GM10266 (cell line): ENCODE results near the gene NECTIN4.

Experiments
- DNase-seq: peaks from one replicate; pipeline ENCODE4 v3.0.0; 2012; ENCODE audit errors: extremely low spot score
- TF ChIP-seq, protein P1 (sequence below): IDR thresholded peaks from 2 replicates; pipeline ENCODE4 v1.5.1; 2012; ENCODE audit warnings: mild to moderate bottlenecking, low read depth; ENCODE audit not compliant: control insufficient read depth, insufficient read depth; ENCODE audit errors: missing control alignments

NECTIN4 gene

DNA sequence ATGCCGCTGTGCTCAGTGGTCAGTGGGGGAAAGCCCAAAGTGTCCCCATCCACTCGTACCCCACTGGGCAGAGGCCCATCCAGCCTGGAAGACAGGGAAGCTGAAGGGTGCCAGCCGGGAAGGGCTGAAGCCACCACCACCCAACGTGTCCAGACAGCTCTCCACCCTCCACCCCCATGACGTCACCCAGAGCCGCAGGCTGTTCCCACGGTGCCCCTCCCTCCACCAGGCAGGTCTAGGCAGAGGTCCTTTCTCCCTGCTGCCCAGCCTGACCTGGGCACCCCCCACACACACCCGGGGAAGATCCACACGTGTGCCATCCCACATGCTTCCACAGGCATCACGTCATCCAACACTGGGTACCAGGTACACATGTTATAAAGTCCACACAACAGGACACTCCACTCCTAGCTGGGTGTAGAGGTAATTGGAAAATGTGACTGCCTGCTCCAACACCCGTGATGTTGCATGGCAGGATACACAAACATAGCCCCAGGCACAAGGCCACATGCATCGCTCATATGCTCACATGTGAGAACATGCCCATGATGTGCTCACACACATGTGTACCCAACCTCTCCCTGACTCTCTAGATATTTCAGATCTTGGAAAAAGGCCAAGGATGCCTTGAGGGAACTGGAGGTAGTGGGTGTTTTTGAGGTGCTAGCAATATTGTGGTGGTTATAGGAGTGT is 14.5 kb downstream of the NECTIN4 start:
- TF ChIP-seq, protein P1, sequence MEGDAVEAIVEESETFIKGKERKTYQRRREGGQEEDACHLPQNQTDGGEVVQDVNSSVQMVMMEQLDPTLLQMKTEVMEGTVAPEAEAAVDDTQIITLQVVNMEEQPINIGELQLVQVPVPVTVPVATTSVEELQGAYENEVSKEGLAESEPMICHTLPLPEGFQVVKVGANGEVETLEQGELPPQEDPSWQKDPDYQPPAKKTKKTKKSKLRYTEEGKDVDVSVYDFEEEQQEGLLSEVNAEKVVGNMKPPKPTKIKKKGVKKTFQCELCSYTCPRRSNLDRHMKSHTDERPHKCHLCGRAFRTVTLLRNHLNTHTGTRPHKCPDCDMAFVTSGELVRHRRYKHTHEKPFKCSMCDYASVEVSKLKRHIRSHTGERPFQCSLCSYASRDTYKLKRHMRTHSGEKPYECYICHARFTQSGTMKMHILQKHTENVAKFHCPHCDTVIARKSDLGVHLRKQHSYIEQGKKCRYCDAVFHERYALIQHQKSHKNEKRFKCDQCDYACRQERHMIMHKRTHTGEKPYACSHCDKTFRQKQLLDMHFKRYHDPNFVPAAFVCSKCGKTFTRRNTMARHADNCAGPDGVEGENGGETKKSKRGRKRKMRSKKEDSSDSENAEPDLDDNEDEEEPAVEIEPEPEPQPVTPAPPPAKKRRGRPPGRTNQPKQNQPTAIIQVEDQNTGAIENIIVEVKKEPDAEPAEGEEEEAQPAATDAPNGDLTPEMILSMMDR: no peak
- DNase-seq: no peak

DNA sequence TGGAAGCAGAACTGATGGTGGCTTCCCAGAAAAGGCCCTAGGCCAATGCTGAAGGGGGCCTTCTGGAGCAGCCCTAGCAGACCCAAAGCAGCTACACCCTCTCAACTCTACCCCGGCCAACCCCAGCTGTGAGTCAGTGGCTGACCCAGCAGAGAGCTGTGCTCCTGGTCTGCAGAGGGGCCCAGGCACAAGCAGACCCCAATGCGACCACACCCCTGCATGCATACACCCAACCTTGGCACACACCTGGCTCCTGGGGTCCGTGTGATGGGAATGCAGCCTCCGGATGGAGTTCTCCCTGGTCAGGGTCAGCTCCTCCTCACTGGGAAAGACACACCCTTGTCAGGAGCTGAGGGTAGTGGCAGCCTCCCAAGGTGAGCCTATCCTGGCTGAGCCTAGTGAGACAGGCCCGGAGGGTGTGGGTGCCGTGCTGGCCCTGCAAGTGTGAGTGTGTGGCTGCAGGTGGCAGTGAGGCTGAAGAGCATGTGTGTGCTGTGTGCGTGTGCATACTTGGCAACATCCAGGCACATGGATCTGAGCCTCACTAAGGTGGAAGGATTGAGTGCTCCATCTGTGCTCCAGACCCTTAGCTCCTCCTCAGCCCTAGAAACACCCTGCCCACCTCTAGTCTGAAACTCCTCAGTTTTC is 15.8 kb downstream of the NECTIN4 start:
- TF ChIP-seq, protein P1: no peak
- DNase-seq: no peak

DNA sequence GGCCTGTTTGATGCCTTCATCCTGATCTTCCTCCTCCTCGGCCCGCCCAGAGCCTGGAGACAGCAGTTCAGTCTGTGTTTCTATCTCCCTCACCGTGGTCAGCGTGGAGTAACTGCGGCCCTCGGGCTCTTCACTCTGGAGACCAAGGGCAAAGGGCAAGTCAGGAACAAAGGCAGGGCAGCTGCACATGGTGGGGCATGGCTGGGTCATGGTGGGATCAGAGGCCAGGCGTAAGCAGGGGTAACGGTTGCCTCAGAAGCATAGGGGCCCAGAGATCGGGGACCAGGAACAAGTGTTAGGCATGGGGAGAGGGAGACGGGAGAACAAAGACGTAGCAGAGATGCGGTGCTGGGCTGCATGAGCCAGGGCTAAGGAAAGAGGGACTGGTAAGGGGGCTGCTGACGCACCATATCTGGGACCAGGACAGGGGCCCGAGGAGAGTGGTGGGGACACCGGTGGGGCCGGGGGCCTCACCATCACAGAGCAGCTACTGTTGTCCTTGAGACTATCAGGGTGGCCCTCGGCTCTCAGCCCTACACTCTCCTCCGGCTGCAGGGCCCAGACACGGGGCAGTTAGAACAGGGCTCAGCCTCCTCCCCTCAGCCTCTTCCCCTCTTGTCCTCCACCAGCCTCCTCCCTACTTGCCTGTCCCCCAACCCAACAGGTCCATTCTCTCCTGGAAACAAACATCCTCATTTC is 16.5 kb downstream of the NECTIN4 start:
- TF ChIP-seq, protein P1: no peak
- no peak for DNase-seq

DNA sequence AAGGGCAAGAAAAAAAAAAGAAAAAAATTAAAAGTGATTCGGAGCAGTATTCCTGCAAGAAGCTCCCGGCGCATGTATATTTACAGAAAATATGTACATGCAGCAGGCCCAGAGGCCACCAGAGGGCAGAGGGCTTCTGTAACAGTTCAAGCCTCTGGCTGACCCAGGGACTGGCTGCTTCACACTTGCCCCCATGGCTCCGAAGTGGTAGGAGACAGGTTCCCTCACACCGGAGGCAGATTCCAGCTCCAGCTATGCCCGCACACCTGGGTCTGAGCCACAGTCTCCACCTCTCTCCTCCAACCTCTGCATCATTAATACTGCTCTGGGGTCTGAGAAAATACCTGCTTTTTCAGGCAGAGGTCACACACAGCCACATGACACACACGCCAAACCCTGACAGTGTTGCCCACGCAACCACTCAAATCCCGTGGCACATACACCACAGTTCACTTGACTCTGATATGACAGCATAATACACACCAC is 17.4 kb downstream of the NECTIN4 start:
- peak; percentile 75 for DNase-seq
- TF ChIP-seq, protein P1: peak; percentile 71

DNA sequence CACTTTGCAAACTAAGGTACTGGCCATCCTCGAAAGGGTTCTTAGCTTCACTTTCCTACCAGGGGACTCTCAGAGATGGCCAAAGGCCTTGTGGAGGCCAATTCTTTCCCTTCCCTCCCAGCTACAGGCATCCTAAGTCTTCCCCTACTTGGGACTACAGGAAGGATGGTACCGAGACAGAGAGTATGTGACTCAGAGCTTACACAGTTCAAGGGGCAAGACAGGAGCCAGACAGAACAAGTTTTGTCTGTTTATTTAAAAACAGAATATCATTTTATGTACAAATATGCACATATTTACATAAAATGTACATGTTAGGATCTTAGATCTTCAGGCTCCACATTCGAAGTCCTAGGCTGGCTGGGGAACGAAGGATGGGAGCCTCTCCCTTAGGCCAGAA is 18.6 kb downstream of the NECTIN4 start:
- DNase-seq: no peak
- TF ChIP-seq, protein P1: no peak

DNA sequence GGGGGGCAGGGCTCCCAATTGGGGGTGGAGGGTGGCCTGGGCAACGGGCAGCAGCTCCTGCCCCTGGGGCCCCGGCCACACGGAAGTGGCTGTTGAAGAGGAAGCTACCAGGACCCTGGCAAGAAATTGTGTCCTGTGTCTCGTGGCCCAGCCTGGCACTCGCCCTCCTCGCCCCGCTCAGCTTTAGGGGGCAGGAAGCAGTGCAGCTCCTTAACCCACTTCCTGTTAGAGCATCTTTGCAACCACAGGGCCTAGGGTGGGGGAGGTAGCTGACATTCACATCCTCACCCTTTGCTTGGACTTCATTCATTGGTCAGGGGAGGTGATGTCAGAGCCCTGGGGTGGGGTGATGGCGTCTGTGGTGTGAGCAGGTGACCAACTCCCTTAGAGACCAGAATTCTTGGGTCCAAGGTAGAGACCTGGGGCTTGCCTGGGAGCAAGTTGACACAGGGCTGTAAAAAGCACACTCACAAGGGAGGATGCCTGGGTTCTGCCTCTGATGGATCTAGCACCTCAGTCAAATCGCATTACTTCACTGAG is 19.6 kb downstream of the NECTIN4 start, which contains the start of gene ARHGAP30:
ARHGAP30 (minus strand) TSS at position 161 of the 540 bp plus-strand sequence. CDS start 267 bp downstream, outside the sequence.
- DNase-seq: peak; percentile 96
- TF ChIP-seq, protein P1: no peak
